BLaER1 (cell line): ENCODE data around the gene PTTG1.
A peak's percentile ranks its signal among the peaks of the same experiment; 100 is the strongest.

ENCODE experiments used
- H3K27ac ChIP-seq: shearing (Covaris generic); formaldehyde crosslinking; 2 replicates; pipeline ENCODE4 v1.8.1; 2022
- H3K27me3 ChIP-seq: shearing (Covaris generic); formaldehyde crosslinking; 2 replicates; pipeline ENCODE4 v1.8.1; 2022
- H3K36me3 ChIP-seq: shearing (Covaris generic); formaldehyde crosslinking; 2 replicates; pipeline ENCODE4 v1.8.1; 2022
- H3K4me1 ChIP-seq: shearing (Covaris generic); formaldehyde crosslinking; 2 replicates; pipeline ENCODE4 v1.8.1; 2022
- H3K4me2 ChIP-seq: shearing (Covaris generic); formaldehyde crosslinking; 2 replicates; pipeline ENCODE4 v1.8.1; 2022
- H3K4me3 ChIP-seq: shearing (Covaris generic); formaldehyde crosslinking; 2 replicates; pipeline ENCODE4 v1.8.1; 2022
- H3K9ac ChIP-seq: shearing (Covaris generic); formaldehyde crosslinking; 2 replicates; pipeline ENCODE4 v1.8.1; 2022
- H3K9me3 ChIP-seq: shearing (Covaris generic); formaldehyde crosslinking; 2 replicates; pipeline ENCODE4 v1.8.1; 2022
- H4K20me1 ChIP-seq: shearing (Covaris generic); formaldehyde crosslinking; 2 replicates; pipeline ENCODE4 v1.8.1; 2022
- Cebpa-rat ChIP-seq: shearing (Covaris generic); IDR thresholded peaks from 2 replicates; pipeline ENCODE4 v1.8.1; 2022

Gene PTTG1

GRCh38 chr5:160460377-160461049, 38.9 kb downstream of the PTTG1 start:
- peaks cover 55% of the 10 kb centered on the region for H3K4me1 ChIP-seq
- H3K27me3 ChIP-seq = no peaks in the 10 kb centered on the region
- TF ChIP-seq Cebpa-rat = no peak

GRCh38 chr5:160461378-160461777, 39.7 kb downstream of the PTTG1 start:
- no peak overlapping the region for H3K27ac ChIP-seq
- peaks cover 16% of the 10 kb centered on the region for H3K9me3 ChIP-seq
- H3K27me3 ChIP-seq = no peaks in the 10 kb centered on the region
- H4K20me1 ChIP-seq = no peaks in the 10 kb centered on the region
- peaks cover 55% of the 10 kb centered on the region for H3K4me1 ChIP-seq
- H3K9ac ChIP-seq = no peak overlapping the region
- peak overlapping the region; percentile 91 for H3K4me2 ChIP-seq
- H3K36me3 ChIP-seq = no peaks in the 10 kb centered on the region
- no peak overlapping the region for H3K4me3 ChIP-seq
- TF ChIP-seq Cebpa-rat = no peak

More at GRCh38 chr5:160460377-160461049, 38.9 kb downstream of the PTTG1 start:
- Histone ChIP-seq H3K36me3 (no peaks in the 10 kb centered on the region), H3K27ac (no peak overlapping the region), H3K4me3 (no peak overlapping the region), H3K9ac (no peak overlapping the region), H4K20me1 (no peaks in the 10 kb centered on the region), H3K9me3 (peaks cover 16% of the 10 kb centered on the region), H3K4me2 (no peak overlapping the region)

GRCh38 chr5:160462167-160462566, 40.5 kb downstream of the PTTG1 start:
- TF ChIP-seq Cebpa-rat = no peak
- H3K27ac ChIP-seq = peak overlapping the region; percentile 48
- H3K4me3 ChIP-seq = no peak overlapping the region
- peaks cover 59% of the 10 kb centered on the region for H3K4me1 ChIP-seq
- no peaks in the 10 kb centered on the region for H3K27me3 ChIP-seq
- no peak overlapping the region for H3K9ac ChIP-seq
- H3K4me2 ChIP-seq = peak overlapping the region; percentile 91
- H3K9me3 ChIP-seq = peaks cover 16% of the 10 kb centered on the region
- H3K36me3 ChIP-seq = no peaks in the 10 kb centered on the region
- no peaks in the 10 kb centered on the region for H4K20me1 ChIP-seq

GRCh38 chr5:160463227-160463626, 41.6 kb downstream of the PTTG1 start:
- Histone ChIP-seq H3K4me2 (peak overlapping the region; percentile 91), H4K20me1 (no peaks in the 10 kb centered on the region), H3K27me3 (no peaks in the 10 kb centered on the region), H3K9me3 (peaks cover 16% of the 10 kb centered on the region), H3K4me1 (peaks cover 62% of the 10 kb centered on the region), H3K36me3 (no peaks in the 10 kb centered on the region), H3K4me3 (no peak overlapping the region), H3K27ac (peak overlapping the region; percentile 5; the same call in 1 of the 2 replicates), H3K9ac (no peak overlapping the region)
- no peak for TF ChIP-seq Cebpa-rat

- H3K4me3 ChIP-seq = no peak overlapping the region
- peaks cover 16% of the 10 kb centered on the region for H3K9me3 ChIP-seq
- no peaks in the 10 kb centered on the region for H3K27me3 ChIP-seq
- no peaks in the 10 kb centered on the region for H4K20me1 ChIP-seq
- H3K4me1 ChIP-seq = peaks cover 62% of the 10 kb centered on the region
- TF ChIP-seq Cebpa-rat = no peak
- H3K36me3 ChIP-seq = no peaks in the 10 kb centered on the region
- H3K27ac ChIP-seq = peak overlapping the region; percentile 38; the same call in 1 of the 2 replicates
- no peak overlapping the region for H3K9ac ChIP-seq
- H3K4me2 ChIP-seq = peak overlapping the region; percentile 91
These were observed 42.2 kb downstream of the PTTG1 start for GRCh38 chr5:160463740-160464465.

- H3K9ac ChIP-seq = no peak overlapping the region
- H3K4me2 ChIP-seq = peak overlapping the region; percentile 91
- H4K20me1 ChIP-seq = no peaks in the 10 kb centered on the region
- no peaks in the 10 kb centered on the region for H3K36me3 ChIP-seq
- H3K9me3 ChIP-seq = peaks cover 16% of the 10 kb centered on the region
- no peaks in the 10 kb centered on the region for H3K27me3 ChIP-seq
- no peak for TF ChIP-seq Cebpa-rat
- H3K27ac ChIP-seq = peak overlapping the region; percentile 38; the same call in 1 of the 2 replicates
- H3K4me3 ChIP-seq = no peak overlapping the region
- peaks cover 62% of the 10 kb centered on the region for H3K4me1 ChIP-seq
These were observed 42.8 kb downstream of the PTTG1 start for GRCh38 chr5:160464466-160464797.

- H3K9ac ChIP-seq = peak overlapping the region; percentile 82
- H3K4me2 ChIP-seq = peak overlapping the region; percentile 91
- no peaks in the 10 kb centered on the region for H4K20me1 ChIP-seq
These were observed 44.5 kb downstream of the PTTG1 start for GRCh38 chr5:160466116-160466515.

GRCh38 chr5:160466889-160467554, 45.4 kb downstream of the PTTG1 start:
- H3K4me3 ChIP-seq = peak overlapping the region; percentile 76
- peak overlapping the region; percentile 97 for H3K27ac ChIP-seq
- H3K9me3 ChIP-seq = no peaks in the 10 kb centered on the region
- H3K4me1 ChIP-seq = peaks cover 79% of the 10 kb centered on the region
- no peaks in the 10 kb centered on the region for H3K27me3 ChIP-seq
- no peaks in the 10 kb centered on the region; the same call in 1 of the 2 replicates for H4K20me1 ChIP-seq
- H3K36me3 ChIP-seq = no peaks in the 10 kb centered on the region
- H3K9ac ChIP-seq = peak overlapping the region; percentile 82
- TF ChIP-seq Cebpa-rat = no peak
- H3K4me2 ChIP-seq = peak overlapping the region; percentile 91

More at GRCh38 chr5:160466116-160466515, 44.5 kb downstream of the PTTG1 start:
- Histone ChIP-seq H3K4me1 (peaks cover 78% of the 10 kb centered on the region), H3K9me3 (peaks cover 6% of the 10 kb centered on the region), H3K27ac (peak overlapping the region; percentile 97), H3K27me3 (no peaks in the 10 kb centered on the region), H3K36me3 (no peaks in the 10 kb centered on the region), H3K4me3 (peak overlapping the region; percentile 76; the same call in 1 of the 2 replicates)
- no peak for TF ChIP-seq Cebpa-rat

GRCh38 chr5:160467555-160468362, 46.1 kb downstream of the PTTG1 start:
- H3K9me3 ChIP-seq = no peaks in the 10 kb centered on the region
- peak overlapping the region; percentile 91 for H3K4me2 ChIP-seq
- H3K4me3 ChIP-seq = peak overlapping the region; percentile 76
- H3K27me3 ChIP-seq = no peaks in the 10 kb centered on the region
- peak overlapping the region; percentile 90 for H3K9ac ChIP-seq
- no peak for TF ChIP-seq Cebpa-rat
- H3K36me3 ChIP-seq = peaks cover under 1% of the 10 kb centered on the region; the same call in 1 of the 2 replicates
- H3K27ac ChIP-seq = peak overlapping the region; percentile 97
- no peaks in the 10 kb centered on the region; the same call in 1 of the 2 replicates for H4K20me1 ChIP-seq
- peaks cover 79% of the 10 kb centered on the region for H3K4me1 ChIP-seq
